Uterus (tissue), 2 donors: ENCODE results near the gene DOCK3.

Experiments used
- CTCF ChIP-seq, 4 experiments: fragments of 200-600 bp in 2 of 4; fragments of 450-650 bp in 2 of 4; sonication (generic) in 2 of 4; IDR thresholded peaks; one replicate each; pipeline ENCODE4 v1.5.1; 2016 to 2019; ENCODE audit warnings: antibody characterized with exemption in 4 of 4, mild to moderate bottlenecking in 2 of 4, moderate library complexity in 1 of 4
- POLR2A ChIP-seq, 2 donors: fragments of 450-650 bp; IDR thresholded peaks; one replicate each; pipeline ENCODE4 v1.6.1; 2016; ENCODE audit warnings: antibody characterized with exemption in 2 of 2, mild to moderate bottlenecking in 1 of 2, moderate library complexity in 1 of 2

GRCh38 chr3:51242939-51243338, 568.2 kb downstream of the DOCK3 start:
- no peak for TF ChIP-seq CTCF (IDR thresholded peaks at IDR 0.05)
- TF ChIP-seq POLR2A (IDR thresholded peaks at IDR 0.05) = no peak
